ENCODE results near the gene DNAAF5. TPM values are rescaled to one million over a fixed set of nuclear protein-coding genes. Genes with fewer than 3 reads are reported as not detected.
A peak's percentile ranks its signal among the peaks of the same experiment; 100 is the strongest.

Gene DNAAF5
- total and polyA plus RNA-seq, 9 of the 15 experiments (the other 6 are each of a cell fraction or from before 2014, with no cell fraction given), result 3.1 to 69.7 (median 19.1) TPM

DNA sequence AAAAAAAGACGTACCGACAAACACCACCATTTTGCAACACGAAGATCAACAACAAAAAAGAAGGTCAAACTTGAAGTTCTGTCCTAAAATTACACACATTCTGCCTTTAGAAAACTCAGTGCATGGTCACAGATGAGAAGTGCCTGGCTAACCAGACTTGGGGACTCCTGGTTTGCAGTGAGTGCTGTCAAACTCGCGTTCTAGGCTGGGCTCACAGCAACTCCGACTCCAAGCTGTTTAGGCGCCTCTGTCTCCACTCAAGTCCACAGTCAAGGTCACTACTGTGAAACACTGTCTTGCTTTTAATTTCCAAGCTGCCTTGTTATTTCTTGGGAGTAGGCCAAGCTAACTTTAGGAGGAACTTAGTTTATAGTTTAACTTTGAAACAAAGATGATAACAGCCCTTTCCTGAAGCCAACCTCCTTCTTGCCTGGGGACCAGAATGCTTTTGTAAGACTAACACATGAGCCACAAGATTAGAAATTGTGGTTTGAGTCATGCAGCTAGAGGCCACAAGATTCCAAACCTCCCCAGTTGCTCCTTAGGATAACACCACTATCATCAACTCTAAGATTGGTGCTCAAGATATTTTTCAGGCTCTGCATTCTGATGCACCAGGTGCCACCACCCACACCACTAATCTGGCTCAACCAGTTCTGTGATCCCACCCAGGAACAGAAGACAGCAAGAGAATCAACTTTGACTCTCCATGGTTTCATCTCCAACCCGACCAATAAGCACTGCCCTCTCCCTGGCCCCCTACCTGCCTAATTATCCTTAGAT is 1.1 kb upstream of the DNAAF5 start (continued):
- TF ChIP-seq, protein P1, sequence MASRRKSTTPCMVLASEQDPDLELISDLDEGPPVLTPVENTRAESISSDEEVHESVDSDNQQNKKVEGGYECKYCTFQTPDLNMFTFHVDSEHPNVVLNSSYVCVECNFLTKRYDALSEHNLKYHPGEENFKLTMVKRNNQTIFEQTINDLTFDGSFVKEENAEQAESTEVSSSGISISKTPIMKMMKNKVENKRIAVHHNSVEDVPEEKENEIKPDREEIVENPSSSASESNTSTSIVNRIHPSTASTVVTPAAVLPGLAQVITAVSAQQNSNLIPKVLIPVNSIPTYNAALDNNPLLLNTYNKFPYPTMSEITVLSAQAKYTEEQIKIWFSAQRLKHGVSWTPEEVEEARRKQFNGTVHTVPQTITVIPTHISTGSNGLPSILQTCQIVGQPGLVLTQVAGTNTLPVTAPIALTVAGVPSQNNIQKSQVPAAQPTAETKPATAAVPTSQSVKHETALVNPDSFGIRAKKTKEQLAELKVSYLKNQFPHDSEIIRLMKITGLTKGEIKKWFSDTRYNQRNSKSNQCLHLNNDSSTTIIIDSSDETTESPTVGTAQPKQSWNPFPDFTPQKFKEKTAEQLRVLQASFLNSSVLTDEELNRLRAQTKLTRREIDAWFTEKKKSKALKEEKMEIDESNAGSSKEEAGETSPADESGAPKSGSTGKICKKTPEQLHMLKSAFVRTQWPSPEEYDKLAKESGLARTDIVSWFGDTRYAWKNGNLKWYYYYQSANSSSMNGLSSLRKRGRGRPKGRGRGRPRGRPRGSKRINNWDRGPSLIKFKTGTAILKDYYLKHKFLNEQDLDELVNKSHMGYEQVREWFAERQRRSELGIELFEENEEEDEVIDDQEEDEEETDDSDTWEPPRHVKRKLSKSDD (conservative IDR thresholded peaks at IDR 0.05; ENCODE audit: low read length), result no peak
- TF ChIP-seq ZNF561 (CRISPR knock-in tag; conservative IDR thresholded peaks at IDR 0.05) (no peak), KHSRP (IDR thresholded peaks at IDR 0.05) (peak; percentile 58; the same call in 1 of the 2 replicates), HMGN3 (IDR thresholded peaks at IDR 0.05; ENCODE audit: borderline replicate concordance, extremely low read depth, insufficient read length, low read depth, low read length) (peak; percentile 66), SNIP1 (IDR thresholded peaks at IDR 0.05; ENCODE audit: low read depth) (no peak), ZNF696 (CRISPR knock-in tag; conservative IDR thresholded peaks at IDR 0.05) (no peak), CTBP1 (IDR thresholded peaks at IDR 0.05; ENCODE audit: borderline replicate concordance) (peak; percentile 72; the same call in 1 of the 2 replicates), FOXA1 (IDR thresholded peaks at IDR 0.05; ENCODE audit: borderline replicate concordance) (no peak), ZNF232 (CRISPR knock-in tag; IDR thresholded peaks at IDR 0.05) (no peak), DNMT1 (IDR thresholded peaks at IDR 0.05) (no peak), STAT5B (CRISPR knock-in tag; IDR thresholded peaks at IDR 0.05) (no peak), ARID1B (IDR thresholded peaks at IDR 0.05) (peak; percentile 96), MAFK (IDR thresholded peaks at IDR 0.05; ENCODE audit: low read length) (no peak), SMC3 (conservative IDR thresholded peaks at IDR 0.05; ENCODE audit: insufficient read depth, low read depth, low read length) (no peak), CCAR2 (IDR thresholded peaks at IDR 0.05; ENCODE audit: low read depth, low read length) (no peak), ZNF695 (CRISPR knock-in tag; IDR thresholded peaks at IDR 0.05) (no peak), ZNF354B (CRISPR knock-in tag; IDR thresholded peaks at IDR 0.05) (no peak), CBX3 (IDR thresholded peaks at IDR 0.05; ENCODE audit: borderline replicate concordance in 1 of 2, low read length in 2 of 2) (peak in 1 of 2 experiments; percentile 8; a peak in 1 of 3 replicates), PCBP2 (IDR thresholded peaks at IDR 0.05; ENCODE audit: low read depth, low read length, poor library complexity, severe bottlenecking) (no peak), RBM34 (IDR thresholded peaks at IDR 0.05; ENCODE audit: borderline replicate concordance, insufficient read depth, low read length) (no peak), TFAM (CRISPR knock-in tag; conservative IDR thresholded peaks at IDR 0.05) (no peak)
- TF ChIP-seq, protein P2, sequence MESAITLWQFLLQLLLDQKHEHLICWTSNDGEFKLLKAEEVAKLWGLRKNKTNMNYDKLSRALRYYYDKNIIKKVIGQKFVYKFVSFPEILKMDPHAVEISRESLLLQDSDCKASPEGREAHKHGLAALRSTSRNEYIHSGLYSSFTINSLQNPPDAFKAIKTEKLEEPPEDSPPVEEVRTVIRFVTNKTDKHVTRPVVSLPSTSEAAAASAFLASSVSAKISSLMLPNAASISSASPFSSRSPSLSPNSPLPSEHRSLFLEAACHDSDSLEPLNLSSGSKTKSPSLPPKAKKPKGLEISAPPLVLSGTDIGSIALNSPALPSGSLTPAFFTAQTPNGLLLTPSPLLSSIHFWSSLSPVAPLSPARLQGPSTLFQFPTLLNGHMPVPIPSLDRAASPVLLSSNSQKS (CRISPR knock-in tag; IDR thresholded peaks at IDR 0.05), result no peak

All from K562 (cell line).